Peyer's patch (tissue), 4 donors: ENCODE results near the gene PRXL2B.

Experiments
- POLR2A ChIP-seq, 2 donors: fragments of 450-650 bp; IDR thresholded peaks; one replicate each; pipeline ENCODE4 v1.5.1; 2017; ENCODE audit warnings: antibody characterized with exemption in 2 of 2, mild to moderate bottlenecking in 2 of 2, moderate library complexity in 2 of 2
- TF ChIP-seq, protein P1 (sequence below), 6 experiments: fragments of 450-650 bp in 4 of 6; fragments of 200-600 bp in 2 of 6; sonication (generic) in 1 of 6; IDR thresholded peaks; one replicate each; pipeline ENCODE4 v1.5.1; 2017 to 2019; ENCODE audit warnings: antibody characterized with exemption in 6 of 6, mild to moderate bottlenecking in 3 of 6, moderate library complexity in 1 of 6

DNA sequence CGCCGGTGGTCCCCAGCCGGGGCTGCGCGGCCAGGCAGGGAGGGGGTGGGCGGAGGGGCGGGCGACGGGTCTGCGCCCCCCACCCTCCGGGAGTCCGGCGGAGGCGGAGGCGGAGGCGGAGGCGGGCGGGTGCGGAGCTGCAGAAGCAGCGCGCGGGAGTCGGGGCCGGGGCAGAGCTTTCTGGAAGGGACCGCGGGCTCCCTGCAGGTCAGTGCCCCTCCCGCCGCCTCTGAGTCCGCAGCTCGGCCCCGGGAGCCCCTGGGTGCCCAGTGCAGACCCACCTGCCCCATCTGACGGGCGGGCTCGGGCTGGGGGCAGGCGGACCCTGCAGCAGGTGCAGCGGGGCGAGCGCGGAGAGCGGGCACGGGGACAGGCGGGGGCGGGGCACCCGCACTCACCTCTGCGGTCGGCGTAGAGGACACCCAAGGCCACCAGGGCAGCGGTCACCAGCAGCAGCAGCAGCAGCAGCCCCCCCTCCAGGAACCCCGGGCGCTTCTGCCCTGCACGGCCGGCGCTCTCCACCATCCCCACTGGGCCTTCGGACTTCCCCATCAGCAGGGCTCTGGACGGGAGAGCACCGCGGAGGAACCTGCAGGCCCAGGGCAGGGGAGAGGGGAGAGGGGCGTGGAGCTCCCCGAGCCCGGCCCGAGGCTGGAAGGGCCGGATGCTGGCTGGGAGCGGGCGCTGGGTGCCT is 42.5 kb downstream of the PRXL2B start:
- no peak for TF ChIP-seq POLR2A (IDR thresholded peaks at IDR 0.05)
- TF ChIP-seq, protein P1, sequence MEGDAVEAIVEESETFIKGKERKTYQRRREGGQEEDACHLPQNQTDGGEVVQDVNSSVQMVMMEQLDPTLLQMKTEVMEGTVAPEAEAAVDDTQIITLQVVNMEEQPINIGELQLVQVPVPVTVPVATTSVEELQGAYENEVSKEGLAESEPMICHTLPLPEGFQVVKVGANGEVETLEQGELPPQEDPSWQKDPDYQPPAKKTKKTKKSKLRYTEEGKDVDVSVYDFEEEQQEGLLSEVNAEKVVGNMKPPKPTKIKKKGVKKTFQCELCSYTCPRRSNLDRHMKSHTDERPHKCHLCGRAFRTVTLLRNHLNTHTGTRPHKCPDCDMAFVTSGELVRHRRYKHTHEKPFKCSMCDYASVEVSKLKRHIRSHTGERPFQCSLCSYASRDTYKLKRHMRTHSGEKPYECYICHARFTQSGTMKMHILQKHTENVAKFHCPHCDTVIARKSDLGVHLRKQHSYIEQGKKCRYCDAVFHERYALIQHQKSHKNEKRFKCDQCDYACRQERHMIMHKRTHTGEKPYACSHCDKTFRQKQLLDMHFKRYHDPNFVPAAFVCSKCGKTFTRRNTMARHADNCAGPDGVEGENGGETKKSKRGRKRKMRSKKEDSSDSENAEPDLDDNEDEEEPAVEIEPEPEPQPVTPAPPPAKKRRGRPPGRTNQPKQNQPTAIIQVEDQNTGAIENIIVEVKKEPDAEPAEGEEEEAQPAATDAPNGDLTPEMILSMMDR (IDR thresholded peaks at IDR 0.05): no peak
